Loucy (cell line): Measurements from ENCODE around the gene FEN1.

Source experiments
- EZH2phosphoT487 ChIP-seq: fragments of 200-600 bp; IDR thresholded peaks from 2 replicates; pipeline ENCODE4 v1.6.1; 2018; ENCODE audit warnings: antibody characterized with exemption, mild to moderate bottlenecking, moderate library complexity, borderline replicate concordance
- TF ChIP-seq, protein P1 (sequence below): fragments of 200-600 bp; sonication (generic); conservative IDR thresholded peaks from 2 replicates; pipeline ENCODE4 v1.5.1; 2014; ENCODE audit warnings: mild to moderate bottlenecking, antibody characterized with exemption, low read length

DNA sequence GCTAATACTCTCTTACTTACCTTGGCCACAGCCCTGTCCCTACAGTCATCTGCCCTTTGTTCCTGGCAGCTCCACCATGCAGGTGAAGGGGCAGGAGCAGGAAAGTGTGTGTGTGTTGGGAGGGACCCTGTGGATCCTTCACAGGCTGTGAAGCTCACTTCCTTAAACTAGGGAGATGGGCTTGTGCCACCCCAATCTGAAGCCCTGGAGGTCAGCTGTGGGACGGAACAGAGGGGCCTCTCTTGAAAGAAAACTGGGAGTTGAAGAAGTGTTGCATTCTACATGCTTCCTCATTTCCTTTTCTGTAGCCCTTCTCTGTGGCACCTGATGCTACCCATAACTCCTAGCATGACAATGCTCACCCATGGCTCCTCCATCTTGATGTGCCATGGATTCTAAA lies 12.4 kb downstream of the FEN1 start:
- TF ChIP-seq, protein P1, sequence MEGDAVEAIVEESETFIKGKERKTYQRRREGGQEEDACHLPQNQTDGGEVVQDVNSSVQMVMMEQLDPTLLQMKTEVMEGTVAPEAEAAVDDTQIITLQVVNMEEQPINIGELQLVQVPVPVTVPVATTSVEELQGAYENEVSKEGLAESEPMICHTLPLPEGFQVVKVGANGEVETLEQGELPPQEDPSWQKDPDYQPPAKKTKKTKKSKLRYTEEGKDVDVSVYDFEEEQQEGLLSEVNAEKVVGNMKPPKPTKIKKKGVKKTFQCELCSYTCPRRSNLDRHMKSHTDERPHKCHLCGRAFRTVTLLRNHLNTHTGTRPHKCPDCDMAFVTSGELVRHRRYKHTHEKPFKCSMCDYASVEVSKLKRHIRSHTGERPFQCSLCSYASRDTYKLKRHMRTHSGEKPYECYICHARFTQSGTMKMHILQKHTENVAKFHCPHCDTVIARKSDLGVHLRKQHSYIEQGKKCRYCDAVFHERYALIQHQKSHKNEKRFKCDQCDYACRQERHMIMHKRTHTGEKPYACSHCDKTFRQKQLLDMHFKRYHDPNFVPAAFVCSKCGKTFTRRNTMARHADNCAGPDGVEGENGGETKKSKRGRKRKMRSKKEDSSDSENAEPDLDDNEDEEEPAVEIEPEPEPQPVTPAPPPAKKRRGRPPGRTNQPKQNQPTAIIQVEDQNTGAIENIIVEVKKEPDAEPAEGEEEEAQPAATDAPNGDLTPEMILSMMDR = no peak
- no peak for TF ChIP-seq EZH2phosphoT487
